Naive thymus-derived CD8-positive, alpha-beta T cell (primary cell): ENCODE results near the gene GOLGA5. TPM values are rescaled to one million over a fixed set of nuclear protein-coding genes. Genes with fewer than 3 reads are reported as not detected.
"Not testable (repeated sequence)": the region's sequence is repeated elsewhere in the genome, so short reads cannot be mapped to it uniquely, and the experiment has no call there.

Experiments used
- ATAC-seq, 2 donors: fragments of 150-1000 bp; cut with Tn5 transposase in 1 of 2; sonication (Bioruptor Pico), chemical (Tn5 transposase) in 1 of 2; 1 replicate in 1 of 2; 2 replicates in 1 of 2; pipeline ENCODE4 v1.10.0; 2021; ENCODE audit warnings: mild to moderate bottlenecking in 2 of 2, moderate library complexity in 2 of 2
- POLR2A ChIA-PET: fragments of 350-600 bp; sonication (Branson Sonifier 250); formaldehyde crosslinking; loops from one replicate; lab custom pipeline; 2021; ENCODE audit warnings: antibody characterized with exemption; lab: Charles Lee
- DNase-seq, 10 donors: peaks; one replicate each; pipeline versions ENCODE4 v3.0.0 to v3.0.0-alpha.2; 2020 to 2022
- H3K27ac Mint-ChIP-seq, 10 donors: one replicate each; pipeline ENCODE4 v1.8.0; 2020 to 2022; ENCODE audit warnings: mild to moderate bottlenecking in 10 of 10, mixed read lengths in 10 of 10, moderate library complexity in 4 of 10, inconsistent platforms in 1 of 10
- H3K27me3 Mint-ChIP-seq, 5 donors: one replicate each; pipeline ENCODE4 v1.8.0; 2021 to 2022; ENCODE audit warnings: mixed read lengths in 5 of 5
- H3K36me3 Mint-ChIP-seq, 3 donors: one replicate each; pipeline ENCODE4 v1.8.0; 2020 to 2022; ENCODE audit warnings: mixed read lengths in 3 of 3, mild to moderate bottlenecking in 2 of 3, inconsistent platforms in 1 of 3
- H3K4me1 Mint-ChIP-seq, 4 donors: one replicate each; pipeline ENCODE4 v1.8.0; 2021 to 2022; ENCODE audit warnings: mixed read lengths in 4 of 4
- H3K4me3 Mint-ChIP-seq, 10 donors: one replicate each; pipeline ENCODE4 v1.8.0; 2020 to 2022; ENCODE audit warnings: mild to moderate bottlenecking in 10 of 10, mixed read lengths in 10 of 10, moderate library complexity in 6 of 10, inconsistent platforms in 1 of 10
- H3K9me3 Mint-ChIP-seq, 9 donors: one replicate each; pipeline ENCODE4 v1.8.0; 2020 to 2022; ENCODE audit warnings: mixed read lengths in 9 of 9, mild to moderate bottlenecking in 3 of 9, inconsistent platforms in 1 of 9, moderate library complexity in 1 of 9
- polyA plus RNA-seq, 3 donors: library from polyadenylated mRNA; unstranded; fragments of 300-500 nt; fragmentation: Illumina TruSeq; gene quantifications; one replicate each; pipeline ENCODE4 v1.2.3, GENCODE V29; 2021
- total RNA-seq, 8 experiments: library from RNA in 2 of 8; stranded (reverse) in 2 of 8; gene quantifications; one replicate each; pipeline ENCODE4 v1.2.3 and lab custom pipeline; 2021 to 2026

GOLGA5 gene, protein sequence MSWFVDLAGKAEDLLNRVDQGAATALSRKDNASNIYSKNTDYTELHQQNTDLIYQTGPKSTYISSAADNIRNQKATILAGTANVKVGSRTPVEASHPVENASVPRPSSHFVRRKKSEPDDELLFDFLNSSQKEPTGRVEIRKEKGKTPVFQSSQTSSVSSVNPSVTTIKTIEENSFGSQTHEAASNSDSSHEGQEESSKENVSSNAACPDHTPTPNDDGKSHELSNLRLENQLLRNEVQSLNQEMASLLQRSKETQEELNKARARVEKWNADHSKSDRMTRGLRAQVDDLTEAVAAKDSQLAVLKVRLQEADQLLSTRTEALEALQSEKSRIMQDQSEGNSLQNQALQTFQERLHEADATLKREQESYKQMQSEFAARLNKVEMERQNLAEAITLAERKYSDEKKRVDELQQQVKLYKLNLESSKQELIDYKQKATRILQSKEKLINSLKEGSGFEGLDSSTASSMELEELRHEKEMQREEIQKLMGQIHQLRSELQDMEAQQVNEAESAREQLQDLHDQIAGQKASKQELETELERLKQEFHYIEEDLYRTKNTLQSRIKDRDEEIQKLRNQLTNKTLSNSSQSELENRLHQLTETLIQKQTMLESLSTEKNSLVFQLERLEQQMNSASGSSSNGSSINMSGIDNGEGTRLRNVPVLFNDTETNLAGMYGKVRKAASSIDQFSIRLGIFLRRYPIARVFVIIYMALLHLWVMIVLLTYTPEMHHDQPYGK
- total RNA-seq (10 to 100 TPM; 20.6 to 22.4 TPM), polyA plus RNA-seq (10 to 100 TPM; 14.0 to 20.7 (median 15.9) TPM), total RNA-seq (lab: John Stamatoyannopoulos, UW) (17.7 to 47.3 (median 41.0) reads per million in 6 experiments)

DNA sequence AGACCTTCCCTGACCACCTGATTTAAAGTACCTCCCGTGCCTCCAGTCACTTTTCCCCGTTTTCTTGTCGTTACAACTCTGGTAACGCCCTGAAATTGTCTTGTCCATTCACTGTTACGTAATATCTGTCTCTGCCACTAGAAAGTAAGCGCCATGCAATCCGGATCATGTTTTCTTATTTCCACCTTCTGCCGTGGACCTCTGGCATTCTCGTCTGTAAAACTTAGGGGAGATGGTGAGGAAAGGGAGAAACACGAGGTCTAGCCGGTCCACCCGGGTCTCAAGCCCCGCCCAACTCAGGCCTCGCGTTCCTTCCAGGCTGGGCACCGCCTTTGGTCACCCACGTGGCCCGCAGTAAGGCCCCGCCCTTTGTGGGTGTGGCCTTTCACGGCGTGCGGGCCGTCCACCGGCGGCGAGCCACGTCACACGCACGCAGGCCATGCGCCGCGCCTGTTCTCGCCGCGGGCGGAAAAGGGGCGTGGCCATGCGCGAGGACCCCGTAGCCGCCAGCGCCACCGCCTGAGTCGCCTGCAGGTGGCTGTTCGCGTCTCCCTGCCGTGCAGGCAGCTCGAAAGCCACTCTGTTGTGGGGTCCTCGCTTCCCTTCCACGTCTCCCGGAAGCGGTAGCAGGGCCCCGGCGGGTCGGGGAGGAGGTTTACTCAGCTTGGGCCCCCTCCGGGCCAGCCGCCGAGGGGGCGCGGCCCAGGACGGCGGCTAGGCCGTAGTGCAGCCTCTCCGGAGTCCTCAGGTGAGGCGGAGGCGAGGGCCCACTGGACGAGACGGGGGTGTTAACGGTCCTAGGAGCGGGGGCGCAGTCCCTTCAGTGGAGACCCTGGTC is at the start of gene GOLGA5:
Gene GOLGA5, plus strand, starts transcription at position 597 of the 838 bp plus-strand sequence. CDS start 3,133 bp downstream, outside the sequence.
- peak within 1 kb of the TSS; percentile 80 to 98 (median 92) for H3K4me3 Mint-ChIP-seq

DNA sequence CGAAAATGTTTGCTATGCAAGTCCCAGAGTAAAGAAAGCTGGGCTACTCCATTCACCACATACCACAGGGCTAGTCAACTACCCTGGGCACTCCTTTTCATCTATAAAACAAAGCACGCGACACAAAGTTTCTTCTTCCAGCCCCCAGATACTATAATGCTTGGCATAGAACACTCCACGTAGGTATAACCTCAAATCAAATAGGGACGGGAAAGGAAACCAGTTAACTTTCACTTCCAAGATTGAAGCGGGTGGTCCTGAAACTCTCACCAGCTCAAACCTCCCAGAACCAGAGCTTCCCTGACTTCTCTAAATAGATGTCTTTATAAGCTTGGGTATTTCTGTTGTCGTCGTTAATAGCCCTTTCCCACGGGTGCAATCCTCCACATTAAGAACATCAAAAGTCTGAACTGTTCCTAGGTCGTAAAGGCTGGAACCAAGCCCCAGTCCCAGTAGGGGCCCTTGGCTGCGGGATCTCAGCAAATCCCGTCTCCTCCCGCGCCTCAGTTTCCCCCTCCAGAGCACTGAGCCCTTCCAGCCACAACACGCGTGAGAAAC is 46.3 kb upstream of the GOLGA5 start:
- H3K4me1 Mint-ChIP-seq, result peaks cover 35 to 59% (median 56%) of the 10 kb centered on the region in 4 donors
- peaks cover 0 to 1% (median 0%) of the 10 kb centered on the region in 3 donors for H3K36me3 Mint-ChIP-seq
- H3K9me3 Mint-ChIP-seq, result peaks cover 0 to 2% (median 0%) of the 10 kb centered on the region in 9 donors
- ATAC-seq (no peak), DNase-seq (peak in 2 of 10 donors; percentile 8 to 15)
- H3K27ac Mint-ChIP-seq, result peak overlapping the region in 9 of 10 donors; percentile 2 to 94 (median 84)
- H3K27me3 Mint-ChIP-seq, result peaks cover 0 to 16% (median 0%) of the 10 kb centered on the region in 5 donors
- H3K4me3 Mint-ChIP-seq, result peak overlapping the region; percentile 85 to 95 (median 90)
- POLR2A ChIA-PET, result interaction anchor here (1.0 to 2.1 kb wide), 4 partner anchors 11 to 150 kb away, joined by 3 to 9 read pairs (median 4); partner anchors contain the start of gene GOLGA5

More for the DNA sequence above, at the start of gene GOLGA5:
- H3K27ac Mint-ChIP-seq, result peak within 1 kb of the TSS; percentile 90 to 98 (median 94)
- DNase-seq (peak; percentile 97 to 100 (median 98)), ATAC-seq (peak; percentile 90 to 91)
- H3K36me3 Mint-ChIP-seq, result peaks cover 7 to 23% (median 19%) of the 10 kb centered on the region in 3 donors
- no peaks in the 10 kb centered on the region for H3K27me3 Mint-ChIP-seq
- H3K9me3 Mint-ChIP-seq, result peaks cover 6 to 29% (median 18%) of the 10 kb centered on the region in 9 donors
- peaks cover 14 to 44% (median 43%) of the 10 kb centered on the region in 4 donors for H3K4me1 Mint-ChIP-seq
- POLR2A ChIA-PET, result interaction anchor here (0.9 to 1.9 kb wide), 9 partner anchors 10 to 754 kb away, joined by 3 to 9 read pairs (median 3); partner anchors contain the start of genes CPSF2, LGMN, MOAP1 and NDUFB1

DNA sequence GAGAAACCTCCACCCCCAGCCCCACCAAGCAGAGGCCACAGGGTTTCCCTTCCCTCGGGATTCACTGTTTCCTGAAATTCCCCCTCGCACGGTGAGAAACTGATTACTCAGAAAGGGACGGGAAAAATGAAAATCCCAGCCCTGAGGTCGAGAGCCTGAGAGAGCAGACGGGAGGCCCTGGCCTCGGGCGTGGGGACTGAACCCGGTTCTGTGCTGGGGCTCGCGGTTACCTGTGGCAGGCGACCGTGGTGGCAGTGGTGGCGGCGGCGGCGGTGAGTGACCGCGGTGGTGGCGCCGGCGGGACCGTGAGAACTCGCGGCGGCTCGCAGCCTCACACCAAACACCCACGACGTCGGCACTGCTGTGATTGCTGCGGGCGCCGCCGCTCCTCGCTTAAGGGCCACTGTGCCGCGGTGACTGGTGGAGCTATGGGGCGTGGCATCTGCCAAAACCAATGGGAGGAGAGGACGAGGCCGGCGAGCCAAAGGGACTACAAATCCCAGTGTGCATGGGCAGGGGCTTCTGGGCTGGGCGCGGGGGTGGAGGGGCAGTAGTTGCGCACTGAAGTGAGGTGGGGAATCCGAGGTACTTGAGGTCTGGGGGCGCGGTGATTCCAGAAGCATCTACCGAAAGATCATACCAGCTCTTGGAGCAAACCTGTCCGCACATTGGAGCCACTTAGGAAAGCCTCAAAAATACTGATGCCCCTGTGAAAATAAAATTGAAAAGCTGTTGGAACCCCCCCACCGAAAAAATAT is 45.7 kb upstream of the GOLGA5 start, which contains the start of gene LGMN:
Gene LGMN, minus strand, starts transcription at position 369 of the 758 bp plus-strand sequence. CDS start 15,841 bp downstream, outside the sequence.
- DNase-seq, result peak; percentile 74 to 94 (median 88)
- peak within 1 kb of the TSS; percentile 2 to 94 (median 86) for H3K27ac Mint-ChIP-seq
- H3K4me1 Mint-ChIP-seq, result peaks cover 35 to 65% (median 56%) of the 10 kb centered on the region in 4 donors
- H3K9me3 Mint-ChIP-seq, result peaks cover 0 to 2% (median 0%) of the 10 kb centered on the region in 9 donors
- H3K36me3 Mint-ChIP-seq, result peaks cover 0 to 1% (median 0%) of the 10 kb centered on the region in 3 donors
- H3K4me3 Mint-ChIP-seq, result peak within 1 kb of the TSS; percentile 85 to 95 (median 90)
- POLR2A ChIA-PET, result interaction anchor here (0.6 to 2.4 kb wide), 10 partner anchors 9 to 642 kb away, joined by 3 to 9 read pairs (median 4); partner anchors contain the start of genes ATXN3, CPSF2, GOLGA5 and NDUFB1
- ATAC-seq, result peak; percentile 95 to 96
- H3K27me3 Mint-ChIP-seq, result peaks cover 0 to 16% (median 0%) of the 10 kb centered on the region in 5 donors

DNA sequence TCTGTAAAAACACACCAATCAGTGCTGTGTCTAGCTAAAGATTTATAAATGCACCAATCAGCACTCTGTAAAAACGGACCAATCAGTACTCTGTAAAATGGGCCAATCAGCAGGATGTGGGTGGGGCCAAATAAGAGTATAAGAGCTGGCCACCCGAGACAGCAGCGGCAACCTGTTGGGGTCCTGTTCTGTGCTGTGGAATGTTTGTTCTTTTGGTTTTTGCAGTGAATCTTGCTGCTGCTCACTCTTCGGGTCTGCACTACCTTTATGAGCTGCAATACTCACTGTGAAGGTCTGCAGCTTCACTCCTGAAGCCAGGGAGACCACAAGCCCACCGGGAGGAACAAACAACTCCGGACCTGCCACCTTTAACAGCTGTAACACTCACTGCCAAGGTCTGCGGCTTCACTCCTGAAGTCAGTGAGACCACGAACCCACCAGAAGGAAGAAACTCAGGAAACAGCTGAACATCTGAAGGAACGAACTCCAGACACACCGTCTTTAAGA is 43.8 kb upstream of the GOLGA5 start:
- H3K4me3 Mint-ChIP-seq, result peak overlapping the region; percentile 81 to 96 (median 89)
- H3K4me1 Mint-ChIP-seq, result peaks cover 35 to 68% (median 56%) of the 10 kb centered on the region in 4 donors
- H3K27me3 Mint-ChIP-seq, result peaks cover 0 to 16% (median 0%) of the 10 kb centered on the region in 5 donors
- not testable (repeated sequence) for H3K9me3 Mint-ChIP-seq, H3K36me3 Mint-ChIP-seq
- peak overlapping the region in 9 of 10 donors; percentile 26 to 93 (median 85) for H3K27ac Mint-ChIP-seq
- peak; percentile 26 to 43 for ATAC-seq
- peak; percentile 34 to 83 (median 64) for DNase-seq
- POLR2A ChIA-PET, result interaction anchor here (0.6 to 2.4 kb wide), 7 partner anchors 11 to 644 kb away, joined by 3 to 7 read pairs (median 3); partner anchors contain the start of genes ATXN3, CPSF2, GOLGA5 and NDUFB1

DNA sequence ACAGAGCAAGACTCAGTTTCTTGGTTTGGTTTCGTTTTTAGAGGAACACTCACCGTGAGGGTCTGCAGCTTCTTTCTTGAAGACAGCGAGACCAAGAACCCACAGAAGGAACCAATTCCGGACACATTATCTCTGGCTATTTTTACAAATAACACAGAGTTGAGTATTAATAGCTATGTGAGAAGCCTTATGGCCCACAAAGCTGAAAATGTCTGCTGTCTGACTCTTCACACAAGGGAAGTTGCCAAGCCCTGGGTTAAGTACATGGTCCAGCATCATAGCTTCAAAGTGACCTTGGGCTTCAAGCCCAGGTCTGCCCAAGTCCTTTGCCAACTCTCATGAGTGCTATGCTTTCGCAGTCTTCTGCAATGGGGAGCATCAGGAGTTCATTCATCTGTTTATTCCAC is 43.1 kb upstream of the GOLGA5 start:
- POLR2A ChIA-PET, result interaction anchor here (0.7 to 1.7 kb wide), 4 partner anchors 11 to 645 kb away, joined by 3 to 7 read pairs (median 4); partner anchors contain the start of genes ATXN3 and GOLGA5
- Mint-ChIP-seq H3K4me1 (peaks cover 32 to 63% (median 53%) of the 10 kb centered on the region in 4 donors), H3K27me3 (peaks cover 0 to 12% (median 0%) of the 10 kb centered on the region in 5 donors), H3K4me3 (peak overlapping the region; percentile 81 to 96 (median 89)), H3K27ac (peak overlapping the region in 8 of 10 donors; percentile 50 to 93 (median 79)), H3K36me3 (no peaks in the 10 kb centered on the region), H3K9me3 (peaks cover 0 to 2% (median 0%) of the 10 kb centered on the region in 9 donors)
- DNase-seq (no peak), ATAC-seq (no peak)

DNA sequence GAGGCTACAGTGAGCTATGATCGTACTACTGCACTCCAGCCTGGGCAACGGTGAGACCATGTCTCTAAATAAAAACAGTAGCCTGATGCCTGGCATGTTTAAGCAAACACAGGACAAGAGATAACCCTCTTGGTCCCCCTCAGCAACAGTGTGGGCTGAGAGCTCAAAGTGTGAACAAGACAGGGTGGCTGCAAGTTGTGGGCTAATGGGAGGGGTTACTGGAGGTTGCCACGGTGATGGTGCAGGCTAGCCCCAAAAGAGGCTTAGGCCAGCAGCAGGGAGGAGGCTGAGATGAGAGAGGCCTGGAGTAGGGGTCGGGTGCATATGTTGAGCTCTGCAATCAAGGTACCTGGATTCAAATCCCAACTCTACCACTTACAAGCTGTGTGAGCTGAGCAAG is 42.3 kb upstream of the GOLGA5 start:
- DNase-seq, result no peak
- H3K4me1 Mint-ChIP-seq, result peaks cover 28 to 57% (median 47%) of the 10 kb centered on the region in 4 donors
- H3K27me3 Mint-ChIP-seq, result peaks cover 0 to 12% (median 0%) of the 10 kb centered on the region in 5 donors
- peak overlapping the region in 2 of 10 donors; percentile 19 to 66 for H3K27ac Mint-ChIP-seq
- H3K9me3 Mint-ChIP-seq, result peaks cover 0 to 2% (median 0%) of the 10 kb centered on the region in 9 donors
- no peaks in the 10 kb centered on the region for H3K36me3 Mint-ChIP-seq
- no peak for ATAC-seq
- POLR2A ChIA-PET, result interaction anchor here (1.1 kb wide), 1 partner anchor 42 kb away, joined by 3 read pairs; the partner anchor contains the start of gene GOLGA5
- H3K4me3 Mint-ChIP-seq, result peak overlapping the region in 1 of 10 donors; percentile 50

DNA sequence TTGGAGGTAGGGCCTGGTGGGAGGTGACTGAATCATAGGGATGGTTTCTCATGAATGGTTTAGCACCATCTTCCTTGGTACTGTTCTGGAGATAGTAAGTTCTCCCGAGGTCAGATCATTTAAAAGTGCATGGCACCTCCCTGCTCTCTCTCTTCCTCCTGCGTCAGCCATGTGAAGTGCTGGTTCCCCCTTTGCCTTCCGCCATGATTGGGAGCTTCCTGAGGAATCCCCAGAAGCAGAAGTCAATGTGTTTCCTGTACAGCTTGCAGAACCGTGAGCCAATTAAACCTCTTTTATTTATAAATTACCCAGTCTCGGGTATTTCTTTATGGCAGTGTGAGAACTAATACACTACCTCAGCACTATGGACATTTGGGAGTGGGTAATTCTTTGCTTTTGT is 40.9 kb upstream of the GOLGA5 start:
- H3K27ac Mint-ChIP-seq, result no peak overlapping the region
- H3K4me3 Mint-ChIP-seq, result no peak overlapping the region
- H3K36me3 Mint-ChIP-seq, result no peaks in the 10 kb centered on the region
- POLR2A ChIA-PET, result interaction anchor here (0.6 kb wide), 1 partner anchor 79 kb away, joined by 6 read pairs; no protein-coding TSS in a partner anchor
- H3K4me1 Mint-ChIP-seq, result peaks cover 17 to 44% (median 33%) of the 10 kb centered on the region in 4 donors
- ATAC-seq, result no peak
- no peak for DNase-seq
- H3K9me3 Mint-ChIP-seq, result peaks cover 0 to 2% (median 0%) of the 10 kb centered on the region in 9 donors
- H3K27me3 Mint-ChIP-seq, result peaks cover 0 to 5% (median 0%) of the 10 kb centered on the region in 5 donors

DNA sequence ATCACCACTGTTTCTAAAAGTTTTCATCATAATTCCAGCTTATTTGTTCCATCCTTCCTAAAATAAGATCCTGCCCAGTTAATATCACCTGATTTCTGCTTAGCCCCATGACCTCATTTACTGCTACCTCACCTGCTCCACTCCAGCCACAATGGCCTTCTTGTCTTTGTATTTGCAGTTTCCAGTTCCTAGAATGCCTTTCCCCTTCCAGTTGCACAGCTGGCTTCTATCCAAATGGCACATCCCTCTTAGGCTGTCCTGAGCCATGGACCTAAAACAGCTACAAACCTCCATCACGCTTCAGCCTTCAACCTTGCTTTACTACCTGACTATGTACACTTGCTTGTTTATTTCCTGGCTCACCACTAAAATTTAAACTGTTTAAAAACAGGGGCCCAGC is 39.1 kb upstream of the GOLGA5 start:
- DNase-seq, result no peak
- H3K27ac Mint-ChIP-seq, result no peak overlapping the region
- H3K9me3 Mint-ChIP-seq, result no peaks in the 10 kb centered on the region
- H3K36me3 Mint-ChIP-seq, result no peaks in the 10 kb centered on the region
- peaks cover 0 to 2% (median 0%) of the 10 kb centered on the region in 5 donors for H3K27me3 Mint-ChIP-seq
- H3K4me1 Mint-ChIP-seq, result peaks cover 15 to 32% (median 26%) of the 10 kb centered on the region in 4 donors
- ATAC-seq, result no peak
- H3K4me3 Mint-ChIP-seq, result no peak overlapping the region
- POLR2A ChIA-PET, result no interaction called here

DNA sequence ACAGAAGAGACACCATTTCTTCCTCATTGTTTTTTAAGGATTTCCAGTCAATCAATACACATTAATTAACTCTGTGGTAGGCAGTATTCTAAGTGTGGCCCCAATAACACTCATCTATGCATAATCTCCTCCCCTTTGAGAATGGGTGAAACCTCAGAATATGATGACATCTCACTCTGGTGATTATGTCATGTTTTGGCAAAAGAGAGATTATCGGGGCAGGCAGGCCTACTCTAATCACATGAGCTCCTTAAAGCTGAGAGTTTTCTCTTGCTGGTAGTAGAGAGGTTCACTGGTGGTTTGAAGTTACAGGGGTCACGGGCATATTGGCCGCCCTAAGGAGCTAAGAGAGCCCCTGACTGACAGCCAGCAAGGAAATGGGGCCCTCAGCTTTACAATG is 38.6 kb upstream of the GOLGA5 start:
- Mint-ChIP-seq H3K27me3 (peaks cover 0 to 2% (median 0%) of the 10 kb centered on the region in 5 donors), H3K9me3 (no peaks in the 10 kb centered on the region), H3K27ac (no peak overlapping the region), H3K4me3 (no peak overlapping the region), H3K36me3 (no peaks in the 10 kb centered on the region), H3K4me1 (peaks cover 13 to 31% (median 23%) of the 10 kb centered on the region in 4 donors)
- no peak for DNase-seq
- ATAC-seq, result no peak
- POLR2A ChIA-PET, result interaction anchor here (0.6 kb wide), 1 partner anchor 44 kb away, joined by 3 read pairs; no protein-coding TSS in a partner anchor

DNA sequence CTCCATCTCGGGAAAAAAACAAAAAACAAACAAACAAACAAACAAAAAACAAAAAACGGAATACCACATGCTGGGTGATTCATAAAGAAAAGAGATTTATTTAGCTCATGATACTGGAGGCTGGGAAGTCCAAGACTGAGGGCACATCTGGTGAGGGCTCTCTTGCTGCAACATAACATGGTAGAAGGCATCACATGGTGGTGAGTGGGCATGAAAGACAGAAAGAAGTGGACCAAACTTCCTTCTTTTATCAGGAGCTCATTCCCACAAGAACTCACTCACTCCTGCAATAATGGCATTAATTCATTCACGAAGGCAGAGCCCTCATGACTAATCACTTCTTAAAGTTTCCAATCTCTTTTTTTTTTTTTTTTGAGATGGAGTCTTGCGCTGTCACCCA is 37.7 kb upstream of the GOLGA5 start:
- Mint-ChIP-seq H3K27me3 (no peaks in the 10 kb centered on the region), H3K4me1 (peaks cover 9 to 27% (median 17%) of the 10 kb centered on the region in 4 donors), H3K27ac (no peak overlapping the region), H3K4me3 (no peak overlapping the region), H3K9me3 (no peaks in the 10 kb centered on the region), H3K36me3 (no peaks in the 10 kb centered on the region)
- no peak for ATAC-seq
- DNase-seq, result no peak
- POLR2A ChIA-PET, result interaction anchor here (0.7 kb wide), 1 partner anchor 21 kb away, joined by 4 read pairs; no protein-coding TSS in a partner anchor
